HG03066 (cell line): ENCODE results near the gene HDAC11.
"Not testable (repeated sequence)": the region's sequence is repeated elsewhere in the genome, so short reads cannot be mapped to it uniquely, and the experiment has no call there.

Experiments used
- ATAC-seq: cut with Tn5 transposase; IDR thresholded peaks from one replicate; pipeline ENCODE4 v1.9.1; 2021; ENCODE audit warnings: low read depth; ENCODE audit not compliant: unreplicated experiment

HDAC11 gene

GRCh38 chr3:13521749-13522148 lies 41.6 kb downstream of the HDAC11 start:
- ATAC-seq, result not testable (repeated sequence)

DNA sequence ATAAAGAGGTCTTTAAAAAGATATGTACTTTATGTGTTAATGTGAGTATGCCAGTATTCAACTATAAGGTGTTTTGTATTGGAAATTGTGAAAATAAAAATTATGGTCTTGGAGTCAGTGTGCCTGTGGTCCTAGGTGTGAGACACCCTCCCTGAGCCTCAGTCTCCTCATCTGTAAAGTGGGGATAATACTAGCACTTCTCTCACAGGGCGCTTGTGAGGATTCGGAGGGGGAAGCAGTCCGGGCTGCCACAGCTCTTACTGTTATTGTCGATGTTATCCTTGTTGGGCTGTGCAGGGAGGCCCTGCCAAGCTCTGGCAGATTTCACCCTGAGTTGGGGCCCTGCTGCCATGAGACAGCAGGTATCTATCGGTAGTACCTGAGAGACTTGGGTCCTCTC lies 42.1 kb downstream of the HDAC11 start:
- no peak for ATAC-seq

DNA sequence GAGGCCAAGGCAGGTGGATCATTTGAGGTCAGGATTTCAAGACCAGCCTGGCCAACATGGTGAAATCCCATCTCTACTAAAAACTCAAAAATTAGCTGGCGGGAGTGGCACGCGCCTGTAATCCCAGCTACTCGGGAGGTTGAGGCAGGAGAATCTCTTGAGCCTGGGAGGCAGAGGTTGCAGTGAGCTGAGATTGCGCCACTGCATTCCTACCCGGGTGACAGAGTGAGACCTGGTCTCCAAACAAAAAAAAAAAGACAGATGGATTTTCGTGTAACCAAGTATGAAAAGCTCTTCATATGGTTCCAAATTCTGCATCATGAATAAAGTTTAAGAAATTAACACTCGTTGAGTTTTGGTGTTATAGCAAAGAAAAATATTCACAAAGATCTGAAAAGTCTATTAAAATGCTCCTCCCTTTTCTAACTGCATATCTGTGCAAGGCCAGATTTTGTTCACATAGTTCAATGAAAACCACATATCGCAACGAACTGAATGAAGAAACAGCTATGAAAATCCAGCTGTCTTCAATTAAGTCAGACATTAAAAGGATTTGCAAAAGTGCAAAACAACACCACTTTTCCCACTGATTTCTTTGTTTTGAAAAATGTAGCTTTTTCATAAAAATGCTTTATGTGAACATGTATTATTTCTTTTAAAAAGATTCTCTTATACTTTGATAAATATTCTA lies 45.0 kb downstream of the HDAC11 start:
- ATAC-seq, result no peak

DNA sequence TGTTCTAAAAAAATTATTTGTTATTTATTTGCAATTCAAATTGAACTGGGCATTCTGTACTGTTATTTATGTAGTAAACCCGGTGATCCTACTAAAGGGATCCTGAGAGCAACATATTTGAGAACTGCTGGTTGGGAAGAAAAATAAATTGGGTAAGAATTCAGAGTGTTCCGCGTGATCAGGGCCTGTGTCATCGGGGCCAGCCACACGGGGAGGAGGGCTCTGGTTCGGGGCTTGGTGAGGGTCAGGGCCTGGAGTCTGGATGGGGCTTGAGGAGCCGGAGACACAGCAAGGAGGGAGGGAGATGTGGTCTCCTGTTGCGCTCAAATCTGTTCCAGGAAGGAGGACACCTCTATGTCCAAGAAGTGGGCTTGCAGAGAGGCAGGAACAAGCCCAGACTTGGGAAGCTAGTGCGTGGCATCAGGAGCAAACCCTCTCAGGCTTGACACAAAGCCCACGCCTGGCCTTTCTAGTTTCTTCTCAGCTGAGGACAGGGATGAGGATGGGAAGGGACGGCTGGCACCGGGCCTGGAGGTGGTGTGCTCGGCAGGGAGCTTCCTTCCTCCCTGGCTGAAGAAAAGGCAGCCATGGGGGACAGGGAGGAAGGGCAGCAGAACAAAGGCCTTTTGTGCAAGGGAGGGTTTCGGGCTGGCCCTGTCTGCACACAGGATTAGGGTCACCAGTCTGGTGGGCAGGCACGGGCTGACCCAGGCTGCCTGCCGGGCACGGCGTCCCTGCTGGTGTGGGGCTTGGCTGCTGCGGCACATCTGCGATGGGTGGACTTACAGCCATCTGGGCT lies 45.9 kb downstream of the HDAC11 start:
- ATAC-seq, result no peak

DNA sequence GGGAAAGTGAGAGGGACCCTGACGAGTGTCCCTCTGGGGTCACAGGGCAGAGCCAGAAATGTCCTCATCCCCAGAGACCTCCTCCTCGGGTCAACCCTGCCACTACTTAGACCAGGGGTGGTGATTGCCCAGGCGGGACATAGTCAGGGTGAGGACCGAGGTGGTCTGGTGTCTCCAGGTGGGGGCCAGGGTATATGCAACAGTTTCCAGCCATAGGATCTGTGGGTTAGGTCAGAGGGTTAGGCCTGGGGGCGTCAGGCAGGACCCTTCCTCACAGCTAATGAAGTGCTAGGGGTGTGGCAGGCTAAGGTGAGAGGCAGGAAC lies 46.5 kb downstream of the HDAC11 start:
- ATAC-seq, result no peak

DNA sequence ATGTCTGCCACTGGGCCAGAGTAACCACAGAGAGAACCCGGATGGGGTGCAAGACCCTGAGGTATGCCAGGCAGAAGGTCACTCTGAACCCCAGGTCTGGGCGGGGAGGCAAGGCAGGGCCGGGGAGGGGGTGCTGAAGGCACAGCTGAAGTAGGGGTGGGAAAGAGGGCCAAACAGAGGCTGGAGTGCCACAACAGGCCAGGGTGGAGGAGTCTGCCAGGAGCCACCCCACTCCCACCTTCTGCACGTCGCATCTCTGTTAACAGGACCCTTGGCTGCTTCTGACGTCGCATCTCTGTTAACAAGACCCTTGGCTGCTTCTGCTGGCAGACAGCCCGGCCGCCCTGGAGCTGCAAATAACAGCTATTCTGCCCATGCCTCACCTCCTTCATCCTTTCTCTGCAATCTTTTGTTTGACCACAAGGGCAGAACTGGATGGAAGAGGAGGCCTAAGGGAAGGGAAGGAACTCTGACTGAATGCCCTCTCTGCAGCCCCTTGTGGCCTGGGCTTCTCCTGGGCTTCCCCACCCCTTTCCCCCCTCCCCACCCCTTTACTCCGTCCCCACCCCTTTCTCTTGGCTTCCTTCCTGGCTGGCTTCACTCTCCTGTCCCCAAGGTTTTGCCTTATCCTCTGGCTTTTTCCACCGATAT lies 48.2 kb downstream of the HDAC11 start:
- ATAC-seq, result no peak

- no peak for ATAC-seq
Observed at GRCh38 chr3:13529196-13530112, 49.3 kb downstream of the HDAC11 start.

GRCh38 chr3:13530241-13531009 lies 50.3 kb downstream of the HDAC11 start:
- ATAC-seq, result no peak

DNA sequence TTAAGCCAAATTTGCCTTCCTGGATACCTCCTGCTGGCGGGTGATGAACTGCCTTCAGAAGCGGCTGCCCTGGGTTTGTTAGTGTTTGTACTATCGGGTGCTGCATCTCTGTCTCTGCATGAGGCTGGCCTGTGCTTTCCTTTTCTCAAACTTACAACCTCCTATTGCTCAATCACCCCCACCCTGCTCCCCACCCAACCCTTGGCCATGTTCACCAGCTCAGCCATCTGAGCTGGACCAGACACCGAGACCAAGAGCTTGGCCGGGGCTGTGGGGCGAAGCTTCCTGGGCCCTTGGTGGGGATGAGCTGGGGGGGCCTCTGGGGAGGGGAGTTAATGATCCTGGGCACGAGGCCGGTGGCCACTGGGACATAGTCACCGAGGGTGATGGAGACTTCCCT lies 52.0 kb downstream of the HDAC11 start:
- no peak for ATAC-seq

DNA sequence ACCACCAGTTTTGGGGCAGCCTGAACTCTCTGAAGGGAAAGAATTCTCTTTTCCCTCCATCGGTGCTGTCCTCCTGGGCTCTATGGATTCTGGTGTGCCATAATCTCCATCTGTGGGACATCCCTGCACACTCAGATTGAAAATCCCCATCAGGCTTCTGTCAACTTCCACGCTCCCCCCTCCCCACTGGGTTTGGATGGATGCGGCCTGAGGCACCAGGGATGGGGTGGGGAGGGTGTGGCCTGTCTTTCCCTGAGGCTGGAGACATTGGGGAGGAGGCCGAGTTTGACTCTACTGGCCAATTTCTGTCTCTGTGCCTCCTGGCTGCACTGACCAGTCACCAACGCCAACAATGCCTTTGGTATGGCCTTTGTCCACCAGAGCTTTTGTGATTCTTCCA lies 52.5 kb downstream of the HDAC11 start:
- no peak for ATAC-seq

DNA sequence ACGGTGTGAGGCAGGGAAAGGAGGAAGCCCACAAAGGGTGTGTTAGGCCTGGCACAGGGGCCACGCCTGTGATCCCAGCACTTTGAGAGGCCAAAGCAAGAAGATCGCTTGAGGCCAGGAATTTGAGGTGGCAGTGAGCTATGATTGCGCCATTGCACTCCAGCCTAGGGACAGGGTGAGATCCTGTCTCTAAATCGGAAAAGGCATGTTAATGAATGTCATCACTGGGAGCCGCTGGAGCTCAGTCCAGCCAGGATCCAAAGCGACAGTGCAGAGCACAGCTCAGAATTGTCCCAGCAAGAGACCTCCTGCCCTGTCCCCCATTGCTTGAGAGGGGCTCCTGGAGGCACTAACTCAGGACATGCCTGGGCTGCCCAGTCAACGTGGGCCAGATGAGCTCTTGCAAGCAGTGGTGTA lies 53.8 kb downstream of the HDAC11 start:
- ATAC-seq, result no peak

DNA sequence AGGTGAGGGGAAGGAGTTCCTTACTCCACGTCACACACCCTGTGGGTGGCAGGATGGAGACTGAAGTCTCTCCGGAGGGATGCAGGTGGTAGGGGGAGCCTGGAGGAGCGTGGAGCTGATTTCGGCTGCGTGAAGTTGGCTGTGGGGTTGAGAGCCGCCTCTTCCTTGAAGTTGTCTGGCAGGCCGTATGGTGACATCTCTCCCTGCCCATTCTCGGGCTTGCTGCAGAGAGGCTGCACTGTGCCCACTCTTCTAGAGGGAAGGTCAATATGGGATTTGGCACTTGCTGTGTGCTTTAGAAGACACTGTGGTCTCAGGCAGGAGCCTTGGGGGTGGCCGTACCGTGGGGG lies 55.4 kb downstream of the HDAC11 start:
- no peak for ATAC-seq

GRCh38 chr3:13535905-13536304 lies 55.8 kb downstream of the HDAC11 start:
- no peak for ATAC-seq

GRCh38 chr3:13536432-13536831 lies 56.3 kb downstream of the HDAC11 start:
- ATAC-seq, result no peak

GRCh38 chr3:13536832-13537231 lies 56.7 kb downstream of the HDAC11 start:
- ATAC-seq, result no peak

DNA sequence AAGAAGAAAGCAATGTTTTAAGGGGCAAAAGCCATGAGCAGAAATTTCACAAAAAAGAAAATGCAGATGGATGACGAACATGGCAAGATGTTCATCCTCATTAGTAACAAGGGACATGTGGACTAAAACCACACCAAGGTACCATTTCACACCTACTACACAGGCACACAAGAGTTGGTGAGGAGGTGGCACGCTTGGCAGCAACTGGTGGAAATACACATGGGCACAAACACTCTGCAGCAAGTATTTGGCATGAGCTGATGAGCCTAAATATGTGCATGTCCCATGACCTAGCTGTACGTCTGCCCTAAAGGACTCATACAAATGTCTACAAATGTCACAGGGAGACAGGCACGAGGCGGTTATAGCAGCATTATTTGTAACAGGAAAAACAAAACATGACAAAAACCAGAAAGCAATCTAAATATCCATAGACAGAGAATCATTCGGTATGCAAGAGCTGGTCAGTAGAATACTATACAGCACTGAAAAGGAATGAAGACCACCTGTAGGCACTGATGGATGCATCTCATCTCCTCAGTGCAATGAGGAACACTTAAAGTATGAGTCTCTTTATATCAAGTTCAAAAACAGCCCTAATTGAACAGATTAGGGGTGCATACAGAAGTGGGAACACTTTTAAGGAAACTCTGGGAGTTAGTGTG lies 57.3 kb downstream of the HDAC11 start:
- no peak for ATAC-seq

DNA sequence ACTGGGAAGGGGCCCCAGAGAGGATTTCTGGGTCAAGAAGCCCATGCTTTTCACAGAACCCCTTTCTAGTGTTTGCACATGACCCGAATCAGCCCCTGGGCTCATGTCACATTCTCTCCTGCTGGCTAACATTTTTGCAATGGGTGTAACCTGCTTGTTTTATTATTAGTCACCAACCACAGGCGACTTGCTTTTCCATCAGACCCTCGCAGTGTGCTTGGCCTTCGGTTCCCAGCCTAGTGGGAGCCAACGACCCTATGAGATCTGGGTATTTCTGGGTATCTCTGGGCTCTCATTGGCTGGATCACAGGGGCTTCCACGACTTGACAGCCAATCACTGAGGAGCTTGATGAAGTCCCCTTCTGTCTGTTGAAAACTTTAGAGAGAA lies 57.8 kb downstream of the HDAC11 start:
- ATAC-seq, result no peak

GRCh38 chr3:13538520-13539291 lies 58.6 kb downstream of the HDAC11 start:
- no peak for ATAC-seq

- ATAC-seq, result no peak
Observed at GRCh38 chr3:13539292-13539638, 59.2 kb downstream of the HDAC11 start.
